SKM-1 (cell line): Measurements from ENCODE around the gene LAMA2.
A peak's percentile ranks its signal among the peaks of the same experiment; 100 is the strongest.

Experiments used
- DNase-seq: peaks from one replicate; lab custom pipeline; 2025; ENCODE audit not compliant: unreplicated experiment; lab: John Stamatoyannopoulos, UW

The LAMA2 gene

GRCh38 chr6:129429956-129430355 is 547.0 kb downstream of the LAMA2 start:
- no peak for DNase-seq

DNA sequence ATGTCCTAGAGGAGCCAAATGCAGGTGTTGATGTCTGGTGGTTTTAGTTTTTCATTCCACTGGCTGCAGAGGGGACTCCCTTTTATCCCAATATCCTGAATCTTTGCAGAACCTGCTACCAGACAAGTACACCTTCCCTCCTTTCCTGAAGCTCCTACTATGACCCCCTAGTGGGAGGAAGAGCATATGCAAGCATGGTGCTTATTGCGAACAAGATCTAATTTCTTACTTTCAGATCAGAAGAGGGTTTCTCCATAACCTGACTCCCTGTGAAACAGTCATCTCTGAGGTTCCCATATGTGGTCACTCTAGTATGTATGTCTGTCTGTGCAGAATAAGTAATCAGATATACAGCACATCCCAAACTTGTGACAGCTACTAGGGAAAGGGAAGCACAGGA is 549.8 kb downstream of the LAMA2 start:
- DNase-seq = no peak

- DNase-seq = no peak
Measured at GRCh38 chr6:129434091-129434490, 551.2 kb downstream of the LAMA2 start.

GRCh38 chr6:129440691-129441090 is 557.8 kb downstream of the LAMA2 start:
- no peak for DNase-seq

DNA sequence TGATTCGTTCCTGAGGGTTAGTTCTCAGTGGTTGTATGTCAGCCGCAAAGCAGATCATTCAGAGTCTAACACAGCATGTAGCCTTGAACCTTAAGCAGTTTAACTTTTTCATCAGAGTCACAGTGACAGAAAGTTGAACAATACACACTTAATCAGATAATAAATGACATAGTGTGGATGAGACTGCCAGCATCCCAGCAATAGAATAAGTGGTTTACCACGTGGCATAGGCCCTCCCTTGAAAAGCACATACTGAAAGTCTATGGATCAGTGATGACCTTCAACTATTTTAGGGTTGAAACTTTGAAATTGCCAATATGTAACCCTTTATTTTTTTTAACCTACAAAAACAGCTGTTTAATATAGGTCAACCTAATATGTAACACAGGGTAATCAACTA is 561.7 kb downstream of the LAMA2 start:
- DNase-seq = no peak

GRCh38 chr6:129446272-129447197 is 563.6 kb downstream of the LAMA2 start:
- no peak for DNase-seq

GRCh38 chr6:129447198-129447565 is 564.2 kb downstream of the LAMA2 start:
- DNase-seq = no peak

DNA sequence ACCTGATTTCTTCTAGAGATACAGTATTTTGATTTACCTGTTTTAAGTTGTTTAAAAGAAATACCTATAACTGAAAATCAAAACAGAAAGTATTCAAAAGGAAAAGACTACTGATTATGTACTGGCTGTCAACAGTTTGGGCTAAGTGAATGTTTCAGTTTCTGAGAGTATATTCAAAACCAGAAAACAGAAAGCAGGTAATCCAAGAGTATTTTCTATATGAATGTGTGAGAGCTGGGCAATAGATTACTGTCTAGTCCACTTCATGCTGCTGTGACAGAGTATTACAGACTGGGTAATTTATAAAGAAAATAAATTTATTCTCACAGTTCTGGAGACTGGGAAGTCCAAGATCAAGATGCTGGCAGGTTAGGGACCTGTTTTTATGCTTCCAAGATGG is 566.0 kb downstream of the LAMA2 start:
- DNase-seq = no peak

DNA sequence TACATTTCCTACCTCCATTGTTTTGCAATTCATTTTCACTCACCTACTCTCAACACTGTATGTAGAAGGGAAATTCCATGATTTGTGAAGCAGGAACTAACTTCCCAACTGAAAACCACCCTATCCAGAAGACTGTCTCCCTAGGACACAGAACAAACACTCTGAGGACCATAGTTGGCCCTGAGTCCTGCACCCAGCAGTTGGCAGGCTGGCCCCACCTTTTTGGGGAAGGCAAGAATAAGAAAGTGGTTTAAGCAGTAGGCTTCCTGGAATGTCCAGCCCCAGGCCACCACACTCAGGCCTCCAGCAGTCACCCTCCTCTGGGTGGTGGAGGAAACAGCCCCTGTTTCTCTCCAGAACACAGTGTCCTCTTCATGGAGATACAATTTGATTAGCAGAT is 568.2 kb downstream of the LAMA2 start:
- DNase-seq = no peak

DNA sequence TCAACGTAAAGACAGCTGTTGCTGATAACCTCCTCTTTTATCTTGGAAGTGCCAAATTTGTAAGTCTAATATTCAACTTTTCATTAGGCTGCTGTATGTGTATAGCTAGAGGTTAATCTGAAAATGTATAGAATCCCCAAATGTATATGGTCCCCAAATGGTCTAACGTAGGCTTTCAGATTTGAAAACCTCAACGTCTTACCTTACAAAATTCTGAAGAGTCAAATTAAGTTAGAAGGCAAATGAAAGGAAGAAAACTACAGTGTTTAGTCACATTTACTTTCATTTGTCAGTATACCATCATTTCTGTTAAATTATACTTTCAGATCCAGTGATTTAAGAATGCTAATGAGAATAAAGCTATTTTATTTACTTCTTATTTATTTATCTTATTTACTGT is 570.1 kb downstream of the LAMA2 start:
- DNase-seq = no peak

GRCh38 chr6:129454488-129454887 is 571.5 kb downstream of the LAMA2 start:
- DNase-seq = peak; percentile 62

DNA sequence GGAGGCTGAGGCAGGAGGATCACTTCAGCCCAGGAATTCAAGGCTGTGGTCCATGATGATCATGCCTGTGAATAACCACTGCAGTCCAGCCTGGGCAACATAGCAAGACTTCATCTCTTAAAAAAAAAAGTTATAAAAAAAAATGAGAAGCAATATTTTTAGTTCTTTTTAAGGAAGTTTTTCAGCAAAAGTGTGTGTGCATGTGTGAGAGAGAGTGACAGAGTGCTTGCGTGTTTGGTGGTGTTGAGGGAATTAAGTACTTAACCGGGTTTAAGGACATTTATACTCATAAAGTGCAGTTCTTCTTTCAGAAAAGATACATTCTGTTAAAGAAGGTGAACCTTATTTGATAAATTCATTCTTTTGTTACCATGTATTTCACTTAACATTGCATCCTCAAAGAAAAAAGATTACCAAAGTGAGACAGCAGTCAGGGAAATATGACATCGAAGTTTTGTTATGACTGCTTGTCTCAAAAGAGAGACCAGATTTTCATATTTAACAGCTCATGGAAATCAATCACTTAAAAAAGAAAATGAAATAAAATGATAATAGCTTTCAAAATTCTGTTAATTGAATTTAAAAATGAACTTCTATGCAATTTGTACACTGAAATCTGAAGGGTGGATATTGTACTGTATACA is 572.3 kb downstream of the LAMA2 start:
- DNase-seq = no peak

DNA sequence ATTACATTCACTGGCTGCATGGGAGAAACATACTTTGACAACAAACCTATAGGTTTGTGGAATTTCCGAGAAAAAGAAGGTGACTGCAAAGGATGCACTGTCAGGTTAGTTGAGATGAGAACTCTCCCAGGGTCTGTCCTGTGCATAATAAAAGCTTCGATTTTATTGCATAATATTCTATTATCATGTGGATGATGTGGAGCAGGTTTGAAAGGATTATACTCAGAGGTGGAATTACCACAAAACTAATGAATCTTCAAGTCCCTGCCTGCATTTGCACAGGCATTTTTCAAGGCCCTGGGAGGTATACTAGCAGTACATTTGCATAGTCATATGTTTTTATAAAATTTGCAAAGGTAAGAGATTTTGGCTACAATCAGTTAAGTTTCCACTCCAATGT is 577.3 kb downstream of the LAMA2 start:
- DNase-seq = no peak

- DNase-seq = no peak
Measured at GRCh38 chr6:129469070-129469662, 586.2 kb downstream of the LAMA2 start.

DNA sequence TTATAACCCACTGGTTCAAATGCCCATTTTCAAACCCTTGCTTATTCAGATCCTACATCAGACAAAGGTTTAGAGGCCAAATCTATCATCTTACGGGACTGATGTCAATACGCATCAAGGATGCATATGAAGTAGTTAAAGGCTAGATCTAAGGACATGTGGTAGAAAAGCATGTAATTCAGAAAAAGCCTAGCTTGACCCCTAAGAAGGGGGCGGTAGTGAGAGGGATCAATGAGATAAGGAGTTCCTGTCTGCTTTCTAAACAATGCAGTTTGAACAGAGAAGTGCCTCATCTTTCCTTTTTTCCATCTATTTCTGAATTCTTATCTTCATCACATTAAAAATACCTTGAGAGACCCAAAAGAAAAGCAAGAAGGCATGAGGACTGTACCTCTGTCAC is 589.3 kb downstream of the LAMA2 start:
- DNase-seq = no peak

DNA sequence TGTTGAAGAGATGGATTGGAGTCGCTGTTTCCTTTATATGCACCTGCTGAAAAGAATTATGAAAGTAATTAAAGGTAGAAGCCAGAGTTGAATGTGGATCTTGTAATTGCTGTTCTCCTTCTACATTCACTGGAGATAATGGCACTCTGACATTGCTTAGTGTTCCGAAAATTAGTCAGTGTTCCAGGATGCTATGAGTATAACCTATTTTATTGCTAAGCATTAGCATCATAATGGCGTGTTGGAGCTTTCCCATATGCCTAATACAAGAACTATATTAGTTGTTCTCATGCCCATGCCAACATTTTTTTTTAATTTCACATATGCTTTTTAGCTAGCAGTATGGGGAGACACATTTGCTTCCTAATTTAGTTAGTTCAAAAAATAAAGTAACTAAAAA is 590.6 kb downstream of the LAMA2 start:
- DNase-seq = no peak

DNA sequence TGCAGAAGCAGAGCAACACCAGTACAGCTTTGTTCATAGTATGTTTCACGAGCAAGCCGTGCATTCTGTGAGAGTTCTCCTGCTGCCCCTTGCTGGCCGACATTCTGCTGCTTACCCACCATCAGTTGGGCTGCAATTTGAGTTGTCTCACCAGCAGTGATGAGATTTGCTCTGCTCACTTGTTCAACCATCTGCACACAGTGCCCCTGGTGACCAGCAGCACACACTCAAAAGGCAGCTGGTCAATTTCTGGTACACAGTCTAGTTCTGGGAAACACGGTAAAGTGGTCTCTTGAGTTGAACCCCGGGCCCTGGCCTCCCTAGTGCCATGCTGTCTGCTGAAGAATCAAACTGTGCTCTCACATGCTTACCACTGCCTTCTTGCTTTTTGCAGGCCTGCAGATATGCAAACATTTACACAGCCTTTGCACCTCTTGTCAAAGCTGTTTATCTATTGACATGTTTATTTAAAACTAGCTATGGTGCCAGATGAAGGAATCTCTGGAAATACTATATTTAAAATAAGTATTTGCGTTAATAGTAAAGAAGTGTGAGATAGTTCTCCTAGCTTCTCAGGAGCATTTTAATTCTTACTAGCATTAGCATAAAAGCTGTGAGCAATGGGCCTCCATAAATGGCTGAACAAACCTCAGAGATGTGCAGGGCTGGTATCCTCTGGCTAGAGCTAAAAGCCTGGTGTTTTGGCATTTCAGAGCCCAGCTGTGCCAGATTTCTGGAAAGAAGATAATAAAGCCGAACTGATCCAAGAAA is 592.7 kb downstream of the LAMA2 start:
- no peak for DNase-seq

DNA sequence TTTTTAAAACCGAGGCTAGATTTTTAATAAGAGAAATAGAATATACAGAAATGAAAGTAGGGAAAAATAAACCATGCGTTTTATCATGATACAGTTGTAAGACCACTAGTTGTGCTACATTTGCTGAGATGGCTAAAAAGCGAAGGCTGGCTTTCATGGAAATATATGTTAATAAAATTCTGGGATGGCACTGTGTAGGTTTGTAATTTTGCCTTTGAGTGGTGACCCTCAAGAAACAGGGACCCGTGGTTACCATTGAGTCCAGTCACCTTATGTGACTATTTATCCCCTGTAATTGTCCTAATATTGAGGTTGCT is 593.3 kb downstream of the LAMA2 start:
- DNase-seq = no peak

GRCh38 chr6:129476810-129477209 is 593.9 kb downstream of the LAMA2 start:
- DNase-seq = no peak

DNA sequence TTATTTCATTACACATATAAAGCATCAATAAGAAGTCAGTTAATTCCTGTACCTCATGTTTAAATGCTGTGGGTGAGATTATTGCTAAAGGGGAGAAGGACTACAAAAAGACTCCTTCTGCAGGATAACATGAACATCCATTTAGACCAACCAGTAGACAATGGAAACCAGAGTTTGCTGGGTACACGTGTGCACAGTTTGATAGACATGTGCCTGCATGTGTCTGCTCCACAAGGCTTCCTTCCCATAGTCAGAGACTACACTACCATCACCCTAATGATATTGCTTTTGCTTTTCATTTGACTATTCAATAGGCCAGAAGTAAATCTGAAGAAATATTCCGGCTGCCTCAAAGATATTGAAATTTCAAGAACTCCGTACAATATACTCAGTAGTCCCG is 595.4 kb downstream of the LAMA2 start:
- no peak for DNase-seq

DNA sequence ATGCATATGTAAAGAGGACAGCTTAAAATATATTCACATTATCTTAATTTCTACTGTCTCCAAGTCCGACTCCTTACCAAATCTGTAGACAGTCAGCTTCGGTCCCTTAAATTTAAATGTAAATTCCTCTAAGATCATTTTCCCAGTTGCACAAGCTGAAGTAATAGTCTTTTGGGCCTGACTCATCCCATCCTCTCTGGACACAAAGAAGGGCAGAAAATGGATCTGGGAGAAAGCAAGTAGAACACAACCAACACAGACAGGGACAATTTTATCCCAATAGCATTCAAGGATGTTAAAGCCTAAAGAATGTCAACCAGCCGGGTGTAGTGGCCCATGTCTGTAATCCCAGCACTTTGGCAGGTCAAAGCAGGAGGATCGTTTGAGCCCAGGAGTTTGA is 598.8 kb downstream of the LAMA2 start:
- DNase-seq = no peak

DNA sequence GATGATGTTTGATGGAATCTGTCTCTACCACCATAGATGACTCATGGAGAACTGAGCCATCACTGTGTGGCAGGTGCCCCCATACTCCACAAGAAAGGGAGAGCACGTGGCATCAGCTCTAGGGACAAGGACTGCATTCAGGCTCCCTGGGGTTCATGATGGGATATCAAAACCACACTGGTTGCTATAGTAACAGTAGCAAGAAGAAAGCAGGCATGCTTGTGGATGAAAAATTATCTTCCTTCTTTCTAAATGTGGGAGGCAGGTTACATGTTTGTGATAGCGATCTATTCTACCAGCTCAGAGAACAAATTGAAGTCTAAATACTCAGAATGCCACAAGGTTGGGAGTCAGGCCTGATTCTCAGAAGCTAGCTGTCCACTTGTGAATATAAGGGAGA is 602.8 kb downstream of the LAMA2 start:
- DNase-seq = no peak
